Measurements from ENCODE around the gene GJA1.

Gene GJA1

GRCh38 chr6:121492536-121492935, 57.1 kb downstream of the GJA1 start:
- FAIRE-seq, result no peak

- no peak for FAIRE-seq
Observed at GRCh38 chr6:121497970-121498375, 62.5 kb downstream of the GJA1 start.

- FAIRE-seq, result no peak
Observed at GRCh38 chr6:121498481-121499276, 63.2 kb downstream of the GJA1 start.
